Hepatic stellate cell (primary cell): ENCODE data around the gene PUS7L.
"Not testable (repeated sequence)": the region's sequence is repeated elsewhere in the genome, so short reads cannot be mapped to it uniquely, and the experiment has no call there.

Experiments
- DNase-seq: peaks from one replicate; pipeline ENCODE4 v3.0.0; 2011; ENCODE audit warnings: low spot score

PUS7L gene

GRCh38 chr12:43758728-43759563 lies at the start of gene PUS7L, which contains the start of gene IRAK4:
Gene PUS7L, minus strand, starts transcription at chr12:43758790. Its CDS starts 3,545 bp downstream, at chr12:43755245.
Gene IRAK4, plus strand, starts transcription at chr12:43758951. Its CDS starts 9,161 bp downstream, at chr12:43768112.
- peak; percentile 90 for DNase-seq

GRCh38 chr12:43807386-43807785 lies 48.8 kb upstream of the PUS7L start:
- no peak for DNase-seq

- DNase-seq, result peak; percentile 6
These were observed 48.1 kb upstream of the PUS7L start for GRCh38 chr12:43806737-43807072.

- peak; percentile 82 for DNase-seq
These were observed 47.5 kb upstream of the PUS7L start, which contains the start of gene TWF1 for GRCh38 chr12:43805860-43806736. Gene TWF1, minus strand, starts transcription at chr12:43806317. Its CDS starts 72 bp downstream, at chr12:43806245.

- no peak for DNase-seq
These were observed 46.7 kb upstream of the PUS7L start for GRCh38 chr12:43805149-43805859.

- no peak for DNase-seq
These were observed 39.1 kb upstream of the PUS7L start for GRCh38 chr12:43797561-43798217.

- no peak for DNase-seq
These were observed 37.2 kb upstream of the PUS7L start for GRCh38 chr12:43795716-43796280.

- no peak for DNase-seq
These were observed 31.4 kb upstream of the PUS7L start for GRCh38 chr12:43789941-43790340.

GRCh38 chr12:43786899-43787693 lies 28.5 kb upstream of the PUS7L start:
- DNase-seq, result no peak

- peak; percentile 17 for DNase-seq
These were observed 17.9 kb upstream of the PUS7L start for GRCh38 chr12:43776498-43776897.

GRCh38 chr12:43766291-43766690 lies 7.7 kb upstream of the PUS7L start:
- DNase-seq, result no peak

GRCh38 chr12:43764528-43764927 lies 5.9 kb upstream of the PUS7L start:
- DNase-seq, result no peak

GRCh38 chr12:43763769-43764168 lies 5.2 kb upstream of the PUS7L start:
- no peak for DNase-seq

- no peak for DNase-seq
These were observed 4.0 kb upstream of the PUS7L start for GRCh38 chr12:43762596-43762995.

GRCh38 chr12:43761500-43761899 lies 2.9 kb upstream of the PUS7L start:
- no peak for DNase-seq

GRCh38 chr12:43760396-43760795 lies 1.8 kb upstream of the PUS7L start:
- DNase-seq, result no peak

- DNase-seq, result peak; percentile 48
These were observed 303 bp downstream of the PUS7L start for GRCh38 chr12:43758247-43758727.

- DNase-seq, result no peak
These were observed 4.6 kb downstream of the PUS7L start for GRCh38 chr12:43754015-43754414.

- DNase-seq, result not testable (repeated sequence)
These were observed 7.2 kb downstream of the PUS7L start for GRCh38 chr12:43751360-43751759.

GRCh38 chr12:43750814-43751213 lies 7.8 kb downstream of the PUS7L start:
- no peak for DNase-seq
